DMS53 treated with DMSO at 0.1 percent for 48 hours (cell line): ENCODE data around the gene OR5M8.

Experiments used
- DNase-seq: peaks from one replicate; lab custom pipeline; 2025; ENCODE audit not compliant: unreplicated experiment; lab: John Stamatoyannopoulos, UW

Gene OR5M8

GRCh38 chr11:56491270-56491669, at the start of gene OR5M8:
TSS of gene OR5M8 (minus strand) at chr11:56491370. CDS start at chr11:56491370, 0 bp downstream.
- DNase-seq, result no peak

GRCh38 chr11:56533054-56533740, 42.0 kb upstream of the OR5M8 start:
- no peak for DNase-seq

GRCh38 chr11:56531856-56532255, 40.7 kb upstream of the OR5M8 start:
- DNase-seq, result no peak

- DNase-seq, result no peak
Measured at GRCh38 chr11:56522008-56522407, 30.8 kb upstream of the OR5M8 start.

GRCh38 chr11:56513280-56513679, 22.1 kb upstream of the OR5M8 start:
- no peak for DNase-seq

- peak; percentile 18 for DNase-seq
Measured at GRCh38 chr11:56509439-56509838, 18.3 kb upstream of the OR5M8 start.

- DNase-seq, result no peak
Measured at GRCh38 chr11:56497010-56497409, 5.8 kb upstream of the OR5M8 start.

- no peak for DNase-seq
Measured at GRCh38 chr11:56495117-56495516, 3.9 kb upstream of the OR5M8 start.

- no peak for DNase-seq
Measured at GRCh38 chr11:56486801-56487200, 4.4 kb downstream of the OR5M8 start.

GRCh38 chr11:56474729-56475235, 16.4 kb downstream of the OR5M8 start:
- DNase-seq, result no peak

GRCh38 chr11:56473252-56473651, 17.9 kb downstream of the OR5M8 start, which contains the start of gene OR5M3:
TSS of gene OR5M3 (minus strand) at chr11:56473352. CDS start at chr11:56470497, 2,855 bp downstream.
- DNase-seq, result no peak

GRCh38 chr11:56457076-56457475, 34.1 kb downstream of the OR5M8 start:
- DNase-seq, result no peak

- DNase-seq, result no peak
Measured at GRCh38 chr11:56453521-56453920, 37.6 kb downstream of the OR5M8 start.
